NCI-H1436 (cell line): ENCODE measurements around the gene LILRB1.
"Not testable (repeated sequence)": the region's sequence is repeated elsewhere in the genome, so short reads cannot be mapped to it uniquely, and the experiment has no call there.

Source experiments
- DNase-seq: peaks from one replicate; lab custom pipeline; 2025; lab: John Stamatoyannopoulos, UW

LILRB1 gene

DNA sequence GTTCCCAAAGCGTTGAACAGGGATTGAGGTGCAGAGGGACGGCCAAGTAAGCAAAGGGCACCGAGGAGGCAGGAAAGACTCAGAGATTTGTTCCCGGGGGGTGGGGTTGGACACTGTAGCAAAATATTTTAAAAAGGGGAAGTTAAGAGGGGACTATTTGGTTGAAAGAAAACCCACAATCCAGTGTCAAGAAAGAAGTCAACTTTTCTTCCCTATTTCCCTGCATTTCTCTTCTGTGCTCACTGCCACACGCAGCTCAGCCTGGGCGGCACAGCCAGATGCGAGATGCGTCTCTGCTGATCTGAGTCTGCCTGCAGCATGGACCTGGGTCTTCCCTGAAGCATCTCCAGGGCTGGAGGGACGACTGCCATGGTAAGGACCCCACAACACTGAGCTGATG is at the start of gene LILRB1:
Gene LILRB1 (plus strand): TSS at position 223 of the 400 bp plus-strand sequence. CDS start 590 bp downstream, outside the sequence.
- not testable (repeated sequence) for DNase-seq

DNA sequence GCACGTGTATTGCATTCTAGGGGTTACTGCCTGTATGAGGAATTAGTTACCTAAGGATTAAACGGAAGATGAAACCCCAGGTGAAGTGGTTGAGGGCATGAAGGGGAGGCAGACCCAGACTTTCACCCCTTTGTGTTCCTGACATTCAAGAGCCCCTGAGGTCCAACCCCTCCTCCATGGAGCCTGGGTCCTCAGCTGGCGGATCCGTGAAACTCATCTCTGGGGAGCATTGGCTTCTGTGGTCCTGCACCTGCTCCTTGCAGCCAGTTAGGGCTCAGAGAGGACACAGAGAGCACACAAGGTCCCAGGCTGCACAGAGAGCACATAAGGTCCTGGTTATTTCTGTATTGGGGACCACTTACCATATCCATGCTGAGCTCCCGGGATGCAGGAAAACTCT is 43.9 kb upstream of the LILRB1 start:
- no peak for DNase-seq

DNA sequence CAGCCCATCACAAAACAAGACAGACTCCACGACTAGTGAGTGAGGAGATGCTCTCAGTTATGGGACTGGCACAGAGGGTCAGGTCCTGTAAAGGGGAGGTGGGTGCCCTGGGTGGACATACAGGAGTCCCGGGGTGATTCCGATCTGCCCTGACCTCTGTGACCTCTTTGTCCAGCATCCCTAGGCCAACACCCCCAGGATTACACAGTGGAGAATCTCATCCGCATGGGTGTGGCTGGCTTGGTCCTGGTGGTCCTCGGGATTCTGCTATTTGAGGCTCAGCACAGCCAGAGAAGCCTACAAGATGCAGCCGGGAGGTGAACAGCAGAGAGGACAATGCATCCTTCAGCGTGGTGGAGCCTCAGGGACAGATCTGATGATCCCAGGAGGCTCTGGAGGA is 43.3 kb upstream of the LILRB1 start:
- DNase-seq = no peak

DNA sequence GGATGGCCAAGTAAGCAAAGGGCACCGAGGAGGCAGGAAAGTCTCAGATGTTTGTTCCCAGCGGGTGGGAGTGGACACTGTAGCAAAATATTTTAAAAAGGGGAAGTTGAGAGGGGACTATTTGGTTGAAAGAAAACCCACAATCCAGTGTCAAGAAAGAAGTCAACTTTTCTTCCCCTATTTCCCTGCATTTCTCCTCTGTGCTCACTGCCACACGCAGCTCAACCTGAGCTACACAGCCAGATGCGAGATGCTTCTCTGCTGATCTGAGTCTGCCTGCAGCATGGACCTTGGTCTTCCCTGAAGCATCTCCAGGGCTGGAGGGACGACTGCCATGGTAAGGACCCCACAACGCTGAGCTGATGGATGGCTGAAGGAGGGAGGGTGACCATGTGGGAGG is 36.8 kb upstream of the LILRB1 start, which contains the start of gene LILRA1:
Gene LILRA1 (plus strand): TSS at position 188 of the 400 bp plus-strand sequence. CDS start 613 bp downstream, outside the sequence.
- DNase-seq = not testable (repeated sequence)

DNA sequence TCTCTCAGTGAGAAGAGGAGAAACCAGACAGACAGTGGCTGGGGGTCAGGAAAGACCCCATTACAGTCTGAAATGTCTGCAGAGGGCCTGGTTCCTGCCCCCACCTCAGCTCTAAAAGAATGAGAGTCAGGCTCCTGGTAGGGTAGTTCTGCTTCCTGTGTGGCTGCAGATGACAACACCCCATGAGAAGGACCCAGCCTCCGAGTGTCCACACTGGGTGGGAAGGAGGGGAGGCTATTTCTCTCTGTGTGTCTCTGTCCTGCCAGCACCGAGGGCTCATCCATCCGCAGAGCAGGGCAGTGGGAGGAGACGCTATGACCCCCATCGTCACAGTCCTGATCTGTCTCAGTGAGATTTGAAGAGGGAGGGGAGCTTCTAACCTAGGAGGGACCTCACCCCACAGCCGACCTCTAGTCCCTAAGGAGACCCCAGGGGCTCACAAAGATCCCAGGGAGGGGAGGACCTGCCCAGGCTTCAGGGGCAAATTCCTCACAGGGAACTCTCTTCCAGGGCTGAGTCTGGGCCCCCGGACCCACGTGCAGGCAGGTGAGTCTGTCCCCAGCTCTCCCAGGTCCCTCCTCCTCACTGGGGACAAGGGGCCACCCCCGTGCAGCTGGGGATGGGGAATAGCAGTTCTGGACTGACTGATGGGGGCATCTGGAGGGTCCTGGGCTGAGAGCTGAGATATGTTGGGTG is 36.2 kb upstream of the LILRB1 start:
- DNase-seq = not testable (repeated sequence)

DNA sequence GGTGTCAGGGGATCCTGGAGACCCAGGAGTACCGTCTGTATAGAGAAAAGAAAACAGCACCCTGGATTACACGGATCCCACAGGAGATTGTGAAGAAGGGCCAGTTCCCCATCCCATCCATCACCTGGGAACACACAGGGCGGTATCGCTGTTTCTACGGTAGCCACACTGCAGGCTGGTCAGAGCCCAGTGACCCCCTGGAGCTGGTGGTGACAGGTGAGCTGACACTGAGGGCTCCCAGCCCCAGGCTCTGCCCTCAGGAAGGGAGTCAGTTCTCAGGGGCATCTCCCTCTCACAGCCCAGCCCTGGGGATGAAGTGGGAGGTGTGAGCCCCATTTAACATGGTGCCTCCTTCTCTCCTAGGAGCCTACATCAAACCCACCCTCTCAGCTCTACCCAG is 35.5 kb upstream of the LILRB1 start:
- DNase-seq = no peak

DNA sequence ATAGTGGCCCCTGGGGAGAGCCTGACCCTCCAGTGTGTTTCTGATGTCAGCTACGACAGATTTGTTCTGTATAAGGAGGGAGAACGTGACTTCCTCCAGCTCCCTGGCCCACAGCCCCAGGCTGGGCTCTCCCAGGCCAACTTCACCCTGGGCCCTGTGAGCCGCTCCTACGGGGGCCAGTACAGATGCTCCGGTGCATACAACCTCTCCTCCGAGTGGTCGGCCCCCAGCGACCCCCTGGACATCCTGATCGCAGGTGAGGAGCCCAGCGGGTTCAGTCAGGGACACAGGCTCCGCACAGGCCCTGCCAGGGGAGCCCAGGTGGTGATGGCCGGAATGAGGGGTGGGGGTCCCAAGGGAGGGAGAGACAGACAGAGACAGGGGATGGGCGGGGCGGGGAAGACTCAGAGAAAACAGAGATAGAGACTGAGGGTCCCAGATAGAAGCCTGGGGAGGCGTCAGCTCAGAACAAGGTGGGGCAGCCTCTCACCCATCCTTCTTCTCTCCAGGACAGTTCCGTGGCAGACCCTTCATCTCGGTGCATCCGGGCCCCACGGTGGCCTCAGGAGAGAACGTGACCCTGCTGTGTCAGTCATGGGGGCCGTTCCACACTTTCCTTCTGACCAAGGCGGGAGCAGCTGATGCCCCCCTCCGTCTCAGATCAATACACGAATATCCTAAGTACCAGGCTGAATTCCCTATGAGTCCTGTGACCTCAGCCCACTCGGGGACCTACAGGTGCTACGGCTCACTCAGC is 34.4 kb upstream of the LILRB1 start:
- DNase-seq = not testable (repeated sequence)

DNA sequence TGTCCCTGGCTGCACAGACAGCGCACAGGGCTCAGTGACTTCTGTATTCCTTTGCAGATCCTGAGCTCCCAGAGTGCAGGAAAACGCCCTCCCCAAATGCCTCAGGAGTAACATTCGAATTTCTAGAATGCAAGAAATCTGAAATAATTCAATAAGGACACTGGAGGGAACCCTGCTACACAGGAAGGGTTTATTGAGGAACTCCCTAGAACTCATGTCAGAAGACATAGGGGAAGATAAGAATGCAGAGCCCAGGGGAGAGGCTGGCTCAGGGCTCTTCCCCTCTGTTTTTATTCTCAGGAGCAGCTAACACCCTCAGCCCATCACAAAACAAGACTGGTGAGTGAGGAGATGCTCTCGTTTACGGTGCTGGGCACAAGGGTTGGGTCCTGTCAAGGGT is 30.1 kb upstream of the LILRB1 start:
- DNase-seq = no peak

DNA sequence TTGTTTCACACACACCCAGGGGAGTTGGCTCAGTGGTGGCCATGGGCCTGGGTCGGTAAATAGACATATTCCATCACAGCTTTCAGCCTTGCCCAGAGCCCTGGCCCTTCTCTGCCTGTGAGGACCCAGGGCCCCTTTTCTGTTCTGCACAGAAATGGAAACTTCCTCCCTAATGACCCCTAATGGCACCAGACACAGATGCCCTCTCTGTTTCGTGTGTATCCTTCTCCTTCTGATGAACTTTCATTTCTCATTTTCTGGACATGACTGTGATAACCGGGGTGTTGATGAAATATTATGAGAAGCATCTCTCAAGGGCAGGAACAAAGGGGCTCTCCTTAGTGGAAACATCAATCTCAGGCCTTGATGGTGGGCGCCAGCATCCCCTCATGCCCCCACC is 24.1 kb upstream of the LILRB1 start:
- DNase-seq = no peak

DNA sequence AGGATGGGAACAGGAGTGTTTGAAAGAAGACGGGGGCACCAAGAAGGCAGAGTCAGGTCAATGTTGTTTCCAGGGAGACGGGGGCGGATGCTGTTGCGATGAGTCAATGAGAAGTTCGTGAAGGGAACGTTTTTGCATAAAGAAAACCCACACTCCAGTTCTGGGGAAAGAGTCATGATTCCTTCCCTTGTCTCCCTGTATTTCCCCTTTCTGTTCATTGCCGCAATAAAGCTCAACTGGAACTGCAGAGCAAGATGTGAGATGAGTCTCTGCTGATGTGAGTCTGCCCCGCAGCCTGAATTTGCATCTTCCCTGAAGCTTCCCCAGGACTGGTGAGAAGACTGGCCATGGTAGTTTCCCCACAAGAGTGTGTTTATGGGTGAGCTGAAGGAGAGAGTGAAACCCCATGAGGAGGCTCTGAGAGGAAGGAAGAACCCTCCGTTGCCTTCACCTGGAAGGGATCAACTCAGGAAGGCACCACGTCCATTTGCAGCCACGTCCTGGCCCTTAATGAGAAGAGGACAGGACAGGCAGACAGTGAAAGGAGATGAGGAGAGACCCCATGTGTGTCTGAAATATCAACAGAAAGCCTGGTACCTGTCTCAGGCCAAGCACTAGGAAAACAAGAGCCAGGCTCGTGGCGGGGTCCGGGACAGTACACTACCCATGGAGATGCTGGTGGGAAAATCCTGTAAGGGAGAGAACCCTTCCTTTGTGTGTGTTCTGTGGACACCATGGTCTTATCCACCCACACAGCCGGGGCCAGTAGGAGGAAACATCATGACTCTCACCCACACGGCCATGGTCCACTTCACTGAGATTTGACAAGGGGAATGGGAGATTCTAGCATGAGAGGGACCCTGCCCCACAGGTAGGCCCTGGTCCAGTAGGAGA is 23.1 kb upstream of the LILRB1 start:
- no peak for DNase-seq

DNA sequence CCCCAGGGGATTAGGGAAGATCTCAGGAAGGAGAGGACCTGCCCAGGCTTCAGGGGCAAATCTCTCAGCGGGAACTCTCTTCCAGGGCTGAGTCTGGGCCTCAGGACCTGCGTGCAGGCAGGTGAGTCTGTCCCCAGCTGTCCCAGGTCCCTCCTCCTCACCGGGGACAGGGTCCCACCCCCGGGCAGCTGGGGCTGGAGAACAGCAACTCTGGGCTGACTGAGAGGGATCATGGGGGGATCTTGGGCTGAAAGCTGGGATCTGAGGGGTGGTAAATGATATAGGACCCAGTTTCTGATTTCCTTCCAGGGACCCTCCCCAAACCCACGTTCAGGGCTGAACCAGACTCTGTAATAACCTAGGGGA is 22.5 kb upstream of the LILRB1 start:
- no peak for DNase-seq

DNA sequence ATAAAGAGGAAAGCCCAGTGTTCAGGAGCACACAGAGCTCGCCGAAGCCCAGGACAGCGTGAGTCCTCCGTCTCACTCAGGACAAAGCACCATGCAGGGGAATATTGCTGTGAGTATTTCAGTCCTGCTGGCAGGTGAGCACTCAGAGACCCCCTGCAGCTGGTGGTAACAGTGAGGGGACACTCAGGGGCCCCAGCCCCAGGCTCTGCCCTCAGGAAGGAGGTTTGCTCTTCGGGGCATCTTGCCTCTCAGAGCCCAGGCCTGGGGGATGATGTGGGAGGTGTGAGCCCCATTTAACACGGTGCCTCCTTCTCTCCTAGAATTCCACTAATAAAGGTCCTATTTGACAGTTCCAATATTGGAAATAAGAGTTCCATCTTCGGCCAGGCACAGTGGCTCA is 22.1 kb upstream of the LILRB1 start:
- no peak for DNase-seq

DNA sequence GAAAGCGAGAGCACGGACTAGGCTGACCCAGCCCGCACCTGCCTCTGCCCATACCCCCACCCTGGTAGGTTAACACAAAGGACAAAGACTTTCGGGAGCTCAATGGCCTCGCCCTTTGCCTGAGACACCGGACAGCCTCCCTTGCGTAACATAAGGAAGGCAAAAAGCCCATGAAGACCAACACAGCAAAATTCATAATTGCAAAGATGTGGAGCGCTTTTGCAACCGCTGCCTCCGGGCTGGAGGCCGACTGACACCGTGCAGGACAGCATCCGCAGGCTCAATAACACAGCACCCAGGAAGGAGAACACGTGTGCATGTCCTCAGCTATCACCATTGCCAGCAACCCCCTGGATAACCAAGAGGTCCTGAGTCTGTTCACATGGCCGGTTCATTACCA is 21.5 kb upstream of the LILRB1 start:
- no peak for DNase-seq

DNA sequence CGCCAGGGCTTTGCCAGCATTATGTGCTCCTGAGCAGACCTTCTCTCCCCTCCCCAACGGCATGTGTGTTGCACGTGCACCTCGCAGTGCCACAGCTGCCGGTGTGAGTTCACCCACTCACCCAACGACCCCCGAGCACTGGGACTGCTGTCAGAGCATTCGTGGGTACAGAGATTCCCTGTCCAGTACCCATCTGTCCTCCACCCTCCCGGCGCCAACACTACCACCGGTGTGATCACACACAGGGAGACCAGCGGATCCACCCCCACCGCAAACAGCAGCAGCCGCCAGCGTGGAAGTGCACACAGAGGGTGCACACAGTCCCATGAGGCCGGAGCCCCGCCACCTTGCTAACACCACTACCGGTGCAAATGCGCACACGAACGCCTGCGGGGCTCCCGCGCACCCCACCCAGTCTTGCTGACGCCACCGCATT is 20.9 kb upstream of the LILRB1 start:
- DNase-seq = no peak

DNA sequence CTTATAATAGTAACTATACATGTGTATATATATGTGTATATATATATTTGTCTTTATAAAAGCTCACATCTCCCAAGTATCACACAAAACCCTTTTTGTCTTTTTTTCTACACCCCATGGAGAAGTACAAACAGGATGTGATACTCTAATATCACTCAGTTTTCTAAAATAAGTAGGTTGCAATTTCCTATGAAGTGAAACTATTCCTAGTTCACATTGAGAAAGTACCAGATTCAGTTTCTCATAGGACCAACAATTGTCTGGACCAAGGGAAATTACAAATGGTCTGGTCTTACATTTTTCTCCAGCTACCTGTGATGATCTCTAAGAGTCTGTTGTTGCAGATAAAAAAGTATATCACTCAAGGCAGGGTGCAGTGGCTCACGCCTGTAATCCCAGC is 17.9 kb upstream of the LILRB1 start:
- DNase-seq = no peak

DNA sequence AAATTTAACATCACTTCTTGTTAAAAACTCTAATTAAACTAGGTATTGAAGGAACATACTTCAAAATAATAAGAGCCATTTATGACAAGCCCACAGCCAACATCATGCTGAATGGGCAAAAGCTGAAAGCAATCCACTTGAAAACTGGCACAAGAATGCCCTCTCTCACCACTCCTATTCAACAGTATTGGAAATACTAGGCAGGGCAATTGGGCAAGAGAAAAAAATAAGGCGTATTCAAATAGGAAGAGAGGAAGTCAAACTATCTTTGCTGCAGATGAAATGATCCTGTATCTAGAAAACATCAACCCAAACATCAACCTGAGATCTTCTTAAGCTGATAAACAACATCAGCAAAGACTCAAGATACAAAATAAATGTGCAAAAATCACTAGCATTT is 15.6 kb upstream of the LILRB1 start:
- DNase-seq = no peak

DNA sequence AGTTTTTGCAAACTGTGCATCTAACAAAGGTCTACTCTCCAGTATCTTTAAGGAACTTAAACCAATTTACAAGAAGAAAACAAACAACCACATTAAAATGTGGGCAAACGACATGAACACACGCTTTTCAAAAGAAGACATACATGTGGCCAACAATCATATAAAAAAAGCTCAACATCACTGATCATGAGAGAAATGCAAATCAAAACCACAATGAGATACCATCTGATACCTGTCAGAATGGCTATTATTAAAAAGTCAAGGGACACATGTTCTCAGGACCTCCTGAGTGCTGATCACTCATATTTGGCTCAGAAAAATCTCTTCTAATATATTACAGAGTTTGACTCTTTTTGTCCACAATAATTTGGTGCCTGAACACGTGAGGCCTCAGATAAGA is 14.2 kb upstream of the LILRB1 start:
- DNase-seq = no peak

DNA sequence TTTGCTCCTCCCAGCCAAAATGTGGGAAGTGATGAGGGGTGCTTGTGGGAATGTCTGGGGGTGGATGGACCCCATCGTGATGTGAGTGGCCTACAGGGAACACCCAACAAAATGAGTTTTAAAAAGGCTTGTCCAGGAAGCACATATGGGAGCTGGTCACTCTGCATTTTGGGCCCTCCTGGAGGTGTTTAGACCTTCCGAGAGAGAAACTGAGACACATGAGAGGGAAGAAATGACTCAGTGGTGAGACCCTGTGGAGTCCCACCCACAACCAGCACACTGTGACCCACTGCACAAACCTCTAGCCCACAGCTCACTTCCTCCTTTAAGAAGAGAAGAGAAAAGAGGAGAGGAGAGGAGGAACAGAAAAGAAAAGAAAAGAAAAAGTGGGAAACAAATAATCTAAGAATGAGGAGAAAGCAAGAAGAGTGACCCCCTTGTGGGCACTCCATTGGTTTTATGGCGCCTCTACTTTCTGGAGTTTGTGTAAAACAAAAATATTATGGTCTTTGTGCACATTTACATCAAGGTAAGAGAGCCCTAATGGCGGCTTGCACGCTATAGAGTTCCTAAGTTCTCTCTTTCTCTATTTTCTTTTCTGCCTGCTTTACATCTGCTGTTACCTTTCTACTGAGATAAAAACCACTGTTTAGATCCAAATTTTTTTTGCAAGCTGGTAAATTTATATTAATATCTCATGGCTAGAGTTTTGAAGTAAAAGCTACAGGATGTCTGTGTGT is 13.3 kb upstream of the LILRB1 start:
- DNase-seq = no peak

DNA sequence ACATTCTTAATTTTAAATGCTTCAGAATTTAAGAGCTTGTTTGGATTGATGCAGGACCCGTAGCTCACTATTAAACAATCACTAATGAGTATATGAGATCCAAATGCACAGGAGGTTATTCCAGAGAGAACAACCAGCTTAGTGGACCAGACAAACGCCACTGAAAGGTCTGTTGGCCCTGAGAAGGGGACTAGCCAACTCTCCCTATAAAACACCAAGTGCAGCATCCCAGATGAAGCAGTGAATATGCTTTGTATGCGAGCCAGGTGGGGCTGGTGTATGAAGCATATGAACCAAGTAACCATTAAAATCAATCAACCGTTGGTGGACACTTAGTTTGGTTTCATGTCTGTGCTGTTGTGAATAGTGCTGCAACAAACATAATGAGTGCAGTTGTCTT is 9.8 kb upstream of the LILRB1 start:
- no peak for DNase-seq

DNA sequence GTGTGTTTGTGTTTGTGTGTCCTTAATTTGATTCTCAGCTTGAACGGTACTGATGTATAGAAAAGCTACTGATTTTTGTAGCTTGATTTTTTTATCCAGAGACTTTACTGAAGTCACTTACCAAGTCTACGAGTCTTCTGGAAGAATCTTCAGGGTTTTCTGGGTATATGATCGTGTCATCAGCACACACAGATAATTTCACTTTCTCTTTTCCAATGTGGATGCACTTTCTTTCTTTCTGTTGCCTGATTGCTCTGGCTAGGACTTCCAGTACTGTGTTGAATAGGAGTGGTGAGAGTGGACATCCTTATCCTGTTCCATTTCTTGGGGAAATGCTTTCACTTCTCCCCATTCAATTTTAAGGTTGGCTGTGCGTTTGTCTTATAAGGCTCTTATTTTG is 7.9 kb upstream of the LILRB1 start:
- no peak for DNase-seq

DNA sequence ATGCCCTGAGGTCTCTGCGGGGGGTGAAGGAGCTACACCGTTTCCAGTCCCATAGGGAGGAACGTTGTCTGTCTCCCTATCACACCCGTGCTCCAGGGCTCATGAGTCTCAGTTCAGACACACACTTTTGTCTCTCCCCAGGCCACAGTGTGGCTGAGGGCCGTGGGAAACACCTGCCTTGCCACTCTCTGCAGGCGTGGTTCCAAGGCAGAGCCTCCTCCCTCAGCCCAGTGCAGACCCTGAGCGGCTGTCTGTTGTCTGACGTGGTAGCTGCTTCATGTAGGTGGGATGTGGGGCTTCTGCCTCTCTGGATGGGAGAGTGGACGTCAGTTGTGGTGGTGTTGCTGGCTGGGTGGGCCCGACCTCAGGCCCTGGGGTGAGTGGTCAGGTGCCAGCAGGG is 6.0 kb upstream of the LILRB1 start:
- DNase-seq = not testable (repeated sequence)
